K562 (cell line): Measurements from ENCODE around the gene ACAP2. TPM values are rescaled to one million over a fixed set of nuclear protein-coding genes. Genes with fewer than 3 reads are reported as not detected.

ENCODE experiments used
- ATAC-seq: fragments of 200-7000 bp; cut with Tn5 transposase; 3 replicates; pipeline ENCODE4 v1.9.1; 2020; ENCODE audit warnings: moderate library complexity
- BruUV-seq: library from RNA; stranded (reverse); fragments of 400-500 nt; replicated peaks from 2 replicates; lab custom pipeline; 2021; lab: Mats Ljungman, UMichigan
- CTCF ChIA-PET: fragments of 300-600 bp; formaldehyde crosslinking; extraction: SDS; loops from one replicate; lab custom pipeline; 2021; ENCODE audit warnings: low intra/inter-chr PET ratio; lab: Yijun Ruan, JAX
- POLR2A ChIA-PET: fragments of 300-600, 350-650 bp; sonication (Branson Sonifier 250); formaldehyde crosslinking; extraction: SDS; loops from one replicate; lab custom pipeline; 2021; ENCODE audit warnings: antibody characterized with exemption, inconsistent platforms; lab: Yijun Ruan, JAX
- DNase-seq, 4 experiments: peaks; one replicate each; pipeline versions ENCODE4 v3.0.0 to v3.0.0-alpha.2; 2011 to 2018; ENCODE audit warnings: low spot score in 3 of 4, mixed read lengths in 3 of 4; ENCODE audit errors: extremely low read depth in 1 of 4
- FAIRE-seq: peaks from 2 replicates; lab custom pipeline; 2011; peaks lifted over from hg19 to GRCh38; lab: Jason Lieb, UNC
- H2AFZ ChIP-seq: 2 replicates; pipeline ENCODE4 v1.6.0; 2011; ENCODE audit warnings: low read depth, low read length, control low read depth, inconsistent platforms
- H3K27ac ChIP-seq: fragments of 200-600 bp; 3 replicates; pipeline ENCODE4 v1.8.0; 2011; ENCODE audit warnings: low read depth, mild to moderate bottlenecking, control low read depth, inconsistent platforms, low read length, moderate library complexity, mixed read lengths; ENCODE audit errors: extremely low read depth
- H3K27me3 ChIP-seq, 2 experiments: fragments of 300-600 bp in 1 of 2; 2 replicates in 1 of 2; 3 replicates in 1 of 2; pipeline versions ENCODE4 v1.6.0 to v1.8.0; 2011; ENCODE audit warnings: inconsistent platforms in 2 of 2, low read length in 2 of 2, mild to moderate bottlenecking in 1 of 2, mixed read lengths in 1 of 2, moderate library complexity in 1 of 2; ENCODE audit not compliant: control insufficient read depth in 2 of 2, insufficient read depth in 2 of 2
- H3K36me3 ChIP-seq: fragments of 300-600 bp; 3 replicates; pipeline ENCODE4 v1.8.0; 2011; ENCODE audit warnings: mild to moderate bottlenecking, low read length, inconsistent platforms; ENCODE audit not compliant: control insufficient read depth, insufficient read depth
- H3K4me1 ChIP-seq, 2 experiments: fragments of 200-600 bp in 1 of 2; replicated peaks in 1 of 2; 2 replicates in 1 of 2; 3 replicates in 1 of 2; pipeline versions ENCODE4 v1.5.1 to v1.8.0; 2011; ENCODE audit warnings: inconsistent platforms in 2 of 2, low read length in 2 of 2, mild to moderate bottlenecking in 1 of 2, mixed read lengths in 1 of 2, moderate library complexity in 1 of 2; ENCODE audit not compliant: control insufficient read depth in 2 of 2, insufficient read depth in 2 of 2
- H3K4me2 ChIP-seq: 2 replicates; pipeline ENCODE4 v1.6.1; 2011; ENCODE audit warnings: low read length, control low read depth, inconsistent platforms, mixed read lengths; ENCODE audit not compliant: insufficient read depth
- H3K4me3 ChIP-seq: fragments of 200-600 bp; sonication (generic), shearing (Covaris generic); 2 replicates; pipeline ENCODE4 v1.5.1; 2016; ENCODE audit warnings: control low read depth, inconsistent platforms
- H3K79me2 ChIP-seq: fragments of 200-600 bp; 3 replicates; pipeline ENCODE4 v1.8.0; 2011; ENCODE audit warnings: low read length, inconsistent platforms; ENCODE audit not compliant: control insufficient read depth, insufficient read depth
- H3K9ac ChIP-seq, 2 experiments: 2 replicates each; pipeline versions ENCODE4 v1.6.0 to v1.6.1; 2011; ENCODE audit warnings: low read depth in 2 of 2, low read length in 2 of 2, control low read depth in 1 of 2, inconsistent platforms in 1 of 2, mild to moderate bottlenecking in 1 of 2, mixed read lengths in 1 of 2; ENCODE audit not compliant: insufficient read depth in 1 of 2
- H3K9me1 ChIP-seq: one replicate; pipeline ENCODE4 v1.6.0; 2011; ENCODE audit warnings: inconsistent platforms, mild to moderate bottlenecking, low read length, moderate library complexity; ENCODE audit not compliant: control insufficient read depth, insufficient read depth
- H3K9me3 ChIP-seq: replicated peaks from 2 replicates; pipeline ENCODE4 v1.5.1; 2011; ENCODE audit warnings: low read depth, low read length, inconsistent platforms; ENCODE audit not compliant: control insufficient read depth, insufficient read depth
- H4K20me1 ChIP-seq: replicated peaks from 2 replicates; pipeline ENCODE4 v1.6.1; 2011; ENCODE audit warnings: low read length, inconsistent platforms, mixed read lengths; ENCODE audit not compliant: control insufficient read depth, insufficient read depth
- ARID1B ChIP-seq: fragments of 450-650 bp; IDR thresholded peaks from 2 replicates; pipeline ENCODE4 v1.6.1; 2016; ENCODE audit warnings: antibody characterized with exemption, mild to moderate bottlenecking, inconsistent platforms
- EP400 ChIP-seq: fragments of 450-650 bp; IDR thresholded peaks from 2 replicates; pipeline ENCODE4 v1.6.1; 2017; ENCODE audit warnings: antibody characterized with exemption, mild to moderate bottlenecking, moderate library complexity
- KDM2B ChIP-seq: fragments of 250-450 bp; sonication (Bioruptor Pico); IDR thresholded peaks from 2 replicates; pipeline ENCODE4 v1.8.0; 2021; ENCODE audit warnings: mild to moderate bottlenecking, moderate library complexity
- NCOA1 ChIP-seq: fragments of 450-650 bp; IDR thresholded peaks from 2 replicates; pipeline ENCODE4 v1.6.1; 2016; ENCODE audit warnings: low read depth
- NR2F6 ChIP-seq: fragments of 450-650 bp; formaldehyde crosslinking; IDR thresholded peaks from 2 replicates; pipeline ENCODE4 v1.4.0; 2020; ENCODE audit warnings: mild to moderate bottlenecking
- SAP30 ChIP-seq: fragments of 200-600 bp; sonication (generic); IDR thresholded peaks from 2 replicates; pipeline ENCODE4 v1.6.1; 2012; ENCODE audit warnings: borderline replicate concordance, low read depth, mild to moderate bottlenecking, moderate library complexity, low read length, control low read depth, inconsistent platforms; ENCODE audit not compliant: insufficient read depth, poor library complexity, severe bottlenecking
- SIX5 ChIP-seq, 2 experiments: IDR thresholded peaks; 2 replicates each; pipeline ENCODE4 v1.6.1; 2011; ENCODE audit warnings: low read length in 2 of 2, borderline replicate concordance in 1 of 2, low read depth in 1 of 2, mild to moderate bottlenecking in 1 of 2, moderate library complexity in 1 of 2; ENCODE audit not compliant: insufficient read depth in 1 of 2
- TFAM ChIP-seq: fragments of 250-450 bp; sonication (Bioruptor Pico); conservative IDR thresholded peaks from 2 replicates; pipeline ENCODE4 v1.5.0; 2021; ENCODE audit warnings: mild to moderate bottlenecking, moderate library complexity
- TGIF2 ChIP-seq: sonication (generic); formaldehyde crosslinking; IDR thresholded peaks from 2 replicates; pipeline ENCODE4 v1.8.1; 2022; ENCODE audit warnings: mild to moderate bottlenecking, missing genetic modification reagents, moderate library complexity
- ZNF133 ChIP-seq: fragments of 250-450 bp; sonication (Bioruptor Pico); IDR thresholded peaks from 2 replicates; pipeline ENCODE4 v1.4.0; 2020; ENCODE audit warnings: mild to moderate bottlenecking
- ZNF583 ChIP-seq: fragments of 250-450 bp; sonication (Bioruptor Pico); IDR thresholded peaks from 2 replicates; pipeline ENCODE4 v1.4.0; 2020
- ZNF695 ChIP-seq: fragments of 450-650 bp; formaldehyde crosslinking; IDR thresholded peaks from 2 replicates; pipeline ENCODE4 v1.4.0; 2020; ENCODE audit warnings: mild to moderate bottlenecking, moderate library complexity
- WGBS: fragments of 100-300 bp; shearing (Covaris generic); methylation state at CpG from one replicate; pipeline ENCODE4 v1.1.6; 2016; ENCODE audit warnings: low coverage, mixed read lengths; ENCODE audit not compliant: insufficient coverage; ENCODE audit errors: missing lambda C conversion rate; 5-methylcytosine and 5-hydroxymethylcytosine counted together
- in situ Hi-C: fragments of 300-500 bp; cut with MboI; formaldehyde crosslinking; loops from 4 replicates; pipeline ENCODE4 v1.15.0; 2018; ENCODE audit warnings: inconsistent platforms, mixed read lengths
- intact Hi-C: fragments of 100-400 bp; cut with micrococcal nuclease; formaldehyde crosslinking; loops from 2 replicates; pipeline ENCODE4 v1.14.2; 2022
- polyA plus RNA-seq, 8 experiments: library from polyadenylated mRNA; depleted of rRNA in 4 of 8; stranded (reverse) in 5 of 8; unstranded in 3 of 8; fragments of >200 nt; fragmentation: Nextera tagmentation in 2 of 8; fragmentation: Illumina TruSeq in 1 of 8; extraction: Ambion mirVana in 2 of 8; extraction: Trizol in 1 of 8; gene quantifications; 2 replicates each; pipeline versions ENCODE4 v1.2.1 to v1.2.3, GENCODE V29; 2011 to 2014; ENCODE audit warnings: inconsistent platforms in 1 of 8, missing spikeins in 1 of 8
- total RNA-seq, 7 experiments: library from RNA; depleted of rRNA in 6 of 7; stranded (reverse); fragments of >200 nt in 6 of 7; fragmentation: Illumina TruSeq in 2 of 7; extraction: Trizol in 2 of 7; gene quantifications; 2 replicates each; pipeline versions ENCODE4 v1.2.1 to v1.2.3, GENCODE V29; 2011 to 2021; ENCODE audit warnings: low replicate concordance in 1 of 7
- TF ChIP-seq, protein P1 (sequence below): fragments of 450-650 bp; formaldehyde crosslinking; IDR thresholded peaks from 2 replicates; pipeline ENCODE4 v1.4.0; 2022; ENCODE audit warnings: mild to moderate bottlenecking, moderate library complexity
- TF ChIP-seq, protein P2 (sequence below): IDR thresholded peaks from 2 replicates; pipeline ENCODE4 v1.6.1; 2016; ENCODE audit warnings: missing genetic modification characterization, missing compliant biosample characterization
- TF ChIP-seq, protein P3 (sequence below): sonication (generic); formaldehyde crosslinking; IDR thresholded peaks from 2 replicates; pipeline ENCODE4 v1.8.1; 2023; ENCODE audit warnings: mild to moderate bottlenecking, missing genetic modification reagents
- TF ChIP-seq, protein P4 (sequence below): fragments of 450-650 bp; IDR thresholded peaks from 2 replicates; pipeline ENCODE4 v1.6.1; 2016; ENCODE audit warnings: mild to moderate bottlenecking

Gene ACAP2
- total and polyA plus RNA-seq, 9 of the 15 experiments (the other 6 are each of a cell fraction or from before 2014, with no cell fraction given): 10.6 to 52.7 (median 34.4) TPM

DNA sequence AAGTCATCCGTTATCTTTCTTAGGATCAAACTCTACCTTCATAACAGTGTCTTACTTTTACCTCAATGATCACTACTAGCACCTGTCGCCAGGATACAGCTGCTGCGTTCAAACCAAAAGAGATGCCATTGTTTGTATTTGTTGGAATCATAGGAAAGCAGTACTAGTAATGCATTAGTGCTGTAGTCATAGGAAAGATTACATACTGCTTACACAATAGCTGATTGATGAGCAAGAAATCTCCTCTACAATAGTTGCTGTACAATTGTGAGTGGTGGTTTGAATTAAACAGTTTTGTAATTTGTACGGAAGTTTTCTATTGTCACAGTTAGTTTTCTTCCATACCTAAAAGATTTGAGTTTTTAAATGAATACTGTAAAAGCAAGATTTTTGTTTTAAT, 21.4 kb downstream of the ACAP2 start:
- CTCF ChIA-PET: no interaction called here
- no peak for TF ChIP-seq TFAM (CRISPR knock-in tag)
- TF ChIP-seq NCOA1: no peak
- no peak for TF ChIP-seq SAP30
- TF ChIP-seq NR2F6: no peak
- TF ChIP-seq KDM2B: no peak
- TF ChIP-seq, protein P1, sequence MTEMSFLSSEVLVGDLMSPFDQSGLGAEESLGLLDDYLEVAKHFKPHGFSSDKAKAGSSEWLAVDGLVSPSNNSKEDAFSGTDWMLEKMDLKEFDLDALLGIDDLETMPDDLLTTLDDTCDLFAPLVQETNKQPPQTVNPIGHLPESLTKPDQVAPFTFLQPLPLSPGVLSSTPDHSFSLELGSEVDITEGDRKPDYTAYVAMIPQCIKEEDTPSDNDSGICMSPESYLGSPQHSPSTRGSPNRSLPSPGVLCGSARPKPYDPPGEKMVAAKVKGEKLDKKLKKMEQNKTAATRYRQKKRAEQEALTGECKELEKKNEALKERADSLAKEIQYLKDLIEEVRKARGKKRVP: no peak
- no peak for TF ChIP-seq ZNF583 (CRISPR knock-in tag)
- TF ChIP-seq, protein P2, sequence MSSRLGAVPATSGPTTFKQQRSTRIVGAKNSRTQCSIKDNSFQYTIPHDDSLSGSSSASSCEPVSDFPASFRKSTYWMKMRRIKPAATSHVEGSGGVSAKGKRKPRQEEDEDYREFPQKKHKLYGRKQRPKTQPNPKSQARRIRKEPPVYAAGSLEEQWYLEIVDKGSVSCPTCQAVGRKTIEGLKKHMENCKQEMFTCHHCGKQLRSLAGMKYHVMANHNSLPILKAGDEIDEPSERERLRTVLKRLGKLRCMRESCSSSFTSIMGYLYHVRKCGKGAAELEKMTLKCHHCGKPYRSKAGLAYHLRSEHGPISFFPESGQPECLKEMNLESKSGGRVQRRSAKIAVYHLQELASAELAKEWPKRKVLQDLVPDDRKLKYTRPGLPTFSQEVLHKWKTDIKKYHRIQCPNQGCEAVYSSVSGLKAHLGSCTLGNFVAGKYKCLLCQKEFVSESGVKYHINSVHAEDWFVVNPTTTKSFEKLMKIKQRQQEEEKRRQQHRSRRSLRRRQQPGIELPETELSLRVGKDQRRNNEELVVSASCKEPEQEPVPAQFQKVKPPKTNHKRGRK (tag): no peak
- no peak for TF ChIP-seq SIX5 (IDR thresholded peaks at IDR 0.05; ENCODE audit: borderline replicate concordance in 1 of 2, insufficient read depth in 1 of 2, low read depth in 1 of 2, low read length in 2 of 2)
- TF ChIP-seq, protein P3, sequence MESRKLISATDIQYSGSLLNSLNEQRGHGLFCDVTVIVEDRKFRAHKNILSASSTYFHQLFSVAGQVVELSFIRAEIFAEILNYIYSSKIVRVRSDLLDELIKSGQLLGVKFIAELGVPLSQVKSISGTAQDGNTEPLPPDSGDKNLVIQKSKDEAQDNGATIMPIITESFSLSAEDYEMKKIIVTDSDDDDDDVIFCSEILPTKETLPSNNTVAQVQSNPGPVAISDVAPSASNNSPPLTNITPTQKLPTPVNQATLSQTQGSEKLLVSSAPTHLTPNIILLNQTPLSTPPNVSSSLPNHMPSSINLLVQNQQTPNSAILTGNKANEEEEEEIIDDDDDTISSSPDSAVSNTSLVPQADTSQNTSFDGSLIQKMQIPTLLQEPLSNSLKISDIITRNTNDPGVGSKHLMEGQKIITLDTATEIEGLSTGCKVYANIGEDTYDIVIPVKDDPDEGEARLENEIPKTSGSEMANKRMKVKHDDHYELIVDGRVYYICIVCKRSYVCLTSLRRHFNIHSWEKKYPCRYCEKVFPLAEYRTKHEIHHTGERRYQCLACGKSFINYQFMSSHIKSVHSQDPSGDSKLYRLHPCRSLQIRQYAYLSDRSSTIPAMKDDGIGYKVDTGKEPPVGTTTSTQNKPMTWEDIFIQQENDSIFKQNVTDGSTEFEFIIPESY: no peak
- TF ChIP-seq TGIF2 (CRISPR knock-in tag): no peak
- no peak for TF ChIP-seq ZNF695 (CRISPR knock-in tag)
- TF ChIP-seq, protein P4, sequence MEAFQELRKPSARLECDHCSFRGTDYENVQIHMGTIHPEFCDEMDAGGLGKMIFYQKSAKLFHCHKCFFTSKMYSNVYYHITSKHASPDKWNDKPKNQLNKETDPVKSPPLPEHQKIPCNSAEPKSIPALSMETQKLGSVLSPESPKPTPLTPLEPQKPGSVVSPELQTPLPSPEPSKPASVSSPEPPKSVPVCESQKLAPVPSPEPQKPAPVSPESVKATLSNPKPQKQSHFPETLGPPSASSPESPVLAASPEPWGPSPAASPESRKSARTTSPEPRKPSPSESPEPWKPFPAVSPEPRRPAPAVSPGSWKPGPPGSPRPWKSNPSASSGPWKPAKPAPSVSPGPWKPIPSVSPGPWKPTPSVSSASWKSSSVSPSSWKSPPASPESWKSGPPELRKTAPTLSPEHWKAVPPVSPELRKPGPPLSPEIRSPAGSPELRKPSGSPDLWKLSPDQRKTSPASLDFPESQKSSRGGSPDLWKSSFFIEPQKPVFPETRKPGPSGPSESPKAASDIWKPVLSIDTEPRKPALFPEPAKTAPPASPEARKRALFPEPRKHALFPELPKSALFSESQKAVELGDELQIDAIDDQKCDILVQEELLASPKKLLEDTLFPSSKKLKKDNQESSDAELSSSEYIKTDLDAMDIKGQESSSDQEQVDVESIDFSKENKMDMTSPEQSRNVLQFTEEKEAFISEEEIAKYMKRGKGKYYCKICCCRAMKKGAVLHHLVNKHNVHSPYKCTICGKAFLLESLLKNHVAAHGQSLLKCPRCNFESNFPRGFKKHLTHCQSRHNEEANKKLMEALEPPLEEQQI: no peak
- TF ChIP-seq ZNF133 (CRISPR knock-in tag): no peak
- TF ChIP-seq EP400: no peak
- no peak for TF ChIP-seq ARID1B

More for the DNA sequence above, 21.4 kb downstream of the ACAP2 start:
- Histone ChIP-seq H3K4me1 (peaks cover 0 to 6% of the 10 kb centered on the region in 2 experiments; a peak in 2 of 5 replicates), H3K79me2 (peaks cover 85% of the 10 kb centered on the region), H3K27me3 (no peaks in the 10 kb centered on the region), H4K20me1 (no peaks in the 10 kb centered on the region), H2AFZ (no peak overlapping the region), H3K27ac (no peak overlapping the region), H3K9me3 (no peaks in the 10 kb centered on the region), H3K4me3 (no peak overlapping the region), H3K4me2 (no peak overlapping the region), H3K9ac (no peak overlapping the region), H3K36me3 (no peaks in the 10 kb centered on the region), H3K9me1 (no peaks in the 10 kb centered on the region)
- POLR2A ChIA-PET: interaction anchor here (1.2 kb wide), 1 partner anchor 11 kb away, joined by 3 read pairs; no protein-coding TSS in a partner anchor
- 93% methylated on average over 4 of the region's 4 CpGs for WGBS
- intact Hi-C loops (no loop called here), in situ Hi-C loops (no loop called here)
- no peak for ATAC-seq
- no TSS peak for BruUV-seq
- no peak for FAIRE-seq
- DNase-seq: no peak
